ENCODE data around the gene NPEPL1. TPM values are rescaled to one million over a fixed set of nuclear protein-coding genes. Genes with fewer than 3 reads are reported as not detected.

Gene NPEPL1
- total and polyA plus RNA-seq, 2 of the 8 experiments (the other 6 are each of a cell fraction or from before 2014, with no cell fraction given), result 12.4 to 26.8 TPM

GRCh38 chr20:58705208-58705926, 12.8 kb downstream of the NPEPL1 start:
- Histone ChIP-seq H2AK5ac (ENCODE audit: low read depth, low read length) (no peak overlapping the region), H3K4me2 (ENCODE audit: insufficient read depth in 1 of 2, low read depth in 2 of 2, low read length in 2 of 2) (no peak overlapping the region), H3K14ac (ENCODE audit: insufficient read length) (no peak overlapping the region), H2BK120ac (replicated peaks; ENCODE audit: low read depth, low read length) (no peak overlapping the region), H3K23me2 (ENCODE audit: low read depth, low read length) (no peaks in the 10 kb centered on the region), H4K20me1 (replicated peaks in 1 of 2; ENCODE audit: control insufficient read depth in 1 of 2, insufficient read depth in 2 of 2, low read length in 2 of 2) (peaks cover 0 to 2% of the 10 kb centered on the region in 2 experiments), H2BK12ac (ENCODE audit: low read depth, low read length) (no peak overlapping the region), H3K9ac (replicated peaks in 1 of 4; ENCODE audit: extremely low read depth in 1 of 4, low read depth in 3 of 4, low read length in 3 of 4) (no peak overlapping the region), H4K91ac (replicated peaks; ENCODE audit: insufficient read length, low read length) (no peak overlapping the region), H3K79me2 (ENCODE audit: control insufficient read depth in 1 of 2, insufficient read depth in 2 of 2, low read length in 2 of 2) (no peaks in the 10 kb centered on the region), H3K4me3 (ENCODE audit: extremely low read depth in 1 of 4, insufficient read depth in 2 of 4, low read depth in 3 of 4, low read length in 4 of 4) (no peak overlapping the region), H3K9me3 (ENCODE audit: insufficient read depth in 2 of 2, low read depth in 1 of 2, low read length in 1 of 2) (peaks cover 0 to 3% of the 10 kb centered on the region in 2 experiments; a peak in 1 of 4 replicates), H3K18ac (ENCODE audit: extremely low read depth, low read length) (no peak overlapping the region), H3K23ac (ENCODE audit: insufficient read length) (no peak overlapping the region), H2BK15ac (ENCODE audit: low read length) (no peak overlapping the region), H3K79me1 (ENCODE audit: low read depth, low read length) (no peaks in the 10 kb centered on the region), H4K5ac (ENCODE audit: insufficient read length, low read depth, low read length) (no peak overlapping the region), H2BK20ac (ENCODE audit: low read length) (no peak overlapping the region), H3K36me3 (ENCODE audit: control insufficient read depth in 2 of 4, insufficient read depth in 4 of 4, low read length in 3 of 4) (peaks cover 9 to 27% (median 16%) of the 10 kb centered on the region in 4 experiments; a peak in 7 of 8 replicates), H4K8ac (ENCODE audit: extremely low read depth, insufficient read depth, low read length) (no peak overlapping the region), H3K4ac (replicated peaks; ENCODE audit: insufficient read length, low read depth, low read length) (no peak overlapping the region), H3K27ac (ENCODE audit: low read depth, low read length) (no peak overlapping the region), H2AFZ (ENCODE audit: low read length) (no peak overlapping the region), H3K27me3 (replicated peaks in 1 of 4; ENCODE audit: control insufficient read depth in 3 of 4, extremely low read depth in 1 of 4, insufficient read depth in 3 of 4, low read length in 3 of 4) (no peaks in the 10 kb centered on the region), H2BK5ac (ENCODE audit: low read depth, low read length) (no peak overlapping the region), H3K56ac (replicated peaks; ENCODE audit: insufficient read length, low read depth, low read length) (no peak overlapping the region), H3K4me1 (replicated peaks in 1 of 4; ENCODE audit: control insufficient read depth in 3 of 4, insufficient read depth in 4 of 4, low read length in 3 of 4) (peaks cover 0 to 3% (median under 1%) of the 10 kb centered on the region in 4 experiments; a peak in 1 of 7 replicates)
- ChIA-PET POLR2A (ENCODE audit: partially characterized antibody) (interaction anchor here (1.1 to 16.8 kb wide), 11 partner anchors 9 to 147 kb away, joined by 3 to 188 read pairs (median 5); partner anchors contain the start of genes GNAS and NPEPL1), CTCF (ENCODE audit: partially characterized antibody) (interaction anchor here (0.8 to 2.6 kb wide), 10 partner anchors 11 to 345 kb away, joined by 3 to 11 read pairs (median 3); partner anchors contain the start of genes GNAS and STX16)
- FAIRE-seq (no peak), DNase-seq (ENCODE audit: low read depth in 1 of 2, low spot score in 2 of 2) (peak in 1 of 2 experiments; percentile 20)
- WGBS, 2 experiments (ENCODE audit: extremely low coverage in 1 of 2, insufficient coverage in 1 of 2, insufficient read length in 1 of 2, insufficient replicate concordance in 2 of 2, low coverage in 1 of 2, low lambda C conversion rate in 2 of 2, missing lambda C conversion rate in 1 of 2), result 90% methylated on average over 14 of the region's 14 CpGs; no CpG with 5 or more reads in 1 of the 2 experiments
- TF ChIP-seq EGR1 (IDR thresholded peaks at IDR 0.05; ENCODE audit: borderline replicate concordance, low read depth, low read length) (no peak), SAP30 (IDR thresholded peaks at IDR 0.05; ENCODE audit: insufficient read depth, insufficient replicate concordance, low read length) (no peak), TAF7 (optimal IDR thresholded peaks at IDR 0.05; ENCODE audit: borderline replicate concordance, low read depth, low read length) (no peak), SIRT6 (IDR thresholded peaks at IDR 0.05; ENCODE audit: low read length) (no peak), TBP (IDR thresholded peaks at IDR 0.05; ENCODE audit: low read depth, low read length) (no peak), USF2 (IDR thresholded peaks at IDR 0.05; ENCODE audit: low read length) (no peak), CEBPB (IDR thresholded peaks at IDR 0.05; ENCODE audit: low read depth, low read length) (no peak), EP300 (IDR thresholded peaks at IDR 0.05; ENCODE audit: borderline replicate concordance in 1 of 2, low read depth in 2 of 2, low read length in 2 of 2) (no peak), SP4 (IDR thresholded peaks at IDR 0.05; ENCODE audit: low read length) (no peak), BRCA1 (IDR thresholded peaks at IDR 0.05; ENCODE audit: low read depth, low read length) (no peak), BACH1 (IDR thresholded peaks at IDR 0.05; ENCODE audit: low read length) (no peak), CBX8 (IDR thresholded peaks at IDR 0.05; ENCODE audit: borderline replicate concordance, low read depth, low read length) (no peak)

Measured in H1 (cell line).